H1 (cell line): Measurements from ENCODE around the gene ATP6V1B1. TPM values are rescaled to one million over a fixed set of nuclear protein-coding genes. Genes with fewer than 3 reads are reported as not detected.

Experiments used
- ATF2 ChIP-seq: IDR thresholded peaks from 2 replicates; pipeline ENCODE4 v1.6.1; 2012; ENCODE audit warnings: low read length, inconsistent platforms
- ATF3 ChIP-seq: IDR thresholded peaks from 2 replicates; pipeline ENCODE4 v1.6.1; 2011; ENCODE audit warnings: low read depth, mild to moderate bottlenecking, low read length; ENCODE audit not compliant: insufficient read depth
- BACH1 ChIP-seq: IDR thresholded peaks from 2 replicates; pipeline ENCODE4 v1.6.1; 2012; ENCODE audit warnings: low read length, improper control_type of control experiment
- BRCA1 ChIP-seq: IDR thresholded peaks from 2 replicates; pipeline ENCODE4 v1.6.1; 2012; ENCODE audit warnings: low read depth, low read length, improper control_type of control experiment
- CHD1 ChIP-seq: IDR thresholded peaks from 2 replicates; pipeline ENCODE4 v1.6.1; 2012; ENCODE audit warnings: low read depth, low read length, improper control_type of control experiment
- CHD2 ChIP-seq: IDR thresholded peaks from 2 replicates; pipeline ENCODE4 v1.6.1; 2012; ENCODE audit warnings: low read length, improper control_type of control experiment
- CREB1 ChIP-seq: IDR thresholded peaks from 2 replicates; pipeline ENCODE4 v1.6.1; 2012; ENCODE audit warnings: inconsistent platforms
- EGR1 ChIP-seq: IDR thresholded peaks from 2 replicates; pipeline ENCODE4 v1.6.1; 2011; ENCODE audit warnings: low read depth, low read length, borderline replicate concordance
- GTF2F1 ChIP-seq: IDR thresholded peaks from 2 replicates; pipeline ENCODE4 v1.6.1; 2012; ENCODE audit warnings: low read depth, low read length, improper control_type of control experiment, borderline replicate concordance
- JUND ChIP-seq: IDR thresholded peaks from 2 replicates; pipeline ENCODE4 v1.6.1; 2011; ENCODE audit warnings: mild to moderate bottlenecking, improper control_type of control experiment, low read length
- KDM1A ChIP-seq: fragments of 200-600, 300-600 bp; sonication (generic); IDR thresholded peaks from 2 replicates; pipeline ENCODE4 v1.7.1; 2016; ENCODE audit warnings: mild to moderate bottlenecking, low read length, borderline replicate concordance
- KDM4A ChIP-seq: IDR thresholded peaks from one replicate; pipeline ENCODE4 v1.7.1; 2012; ENCODE audit warnings: low read depth, mild to moderate bottlenecking, moderate library complexity, low read length, inconsistent platforms; ENCODE audit not compliant: severe bottlenecking
- MAFK ChIP-seq: IDR thresholded peaks from 2 replicates; pipeline ENCODE4 v1.6.1; 2012; ENCODE audit warnings: low read depth, mild to moderate bottlenecking, improper control_type of control experiment, low read length
- POLR2A ChIP-seq, 2 experiments: IDR thresholded peaks; 1 replicate in 1 of 2; 2 replicates in 1 of 2; pipeline ENCODE4 v1.6.1; 2011; ENCODE audit warnings: low read depth in 2 of 2, low read length in 2 of 2, mild to moderate bottlenecking in 2 of 2; ENCODE audit errors: control extremely low read depth in 1 of 2
- POU5F1 ChIP-seq: IDR thresholded peaks from 2 replicates; pipeline ENCODE4 v1.6.1; 2011; ENCODE audit warnings: low read depth, mild to moderate bottlenecking, low read length, moderate library complexity
- RFX5 ChIP-seq: IDR thresholded peaks from 2 replicates; pipeline ENCODE4 v1.6.1; 2011; ENCODE audit warnings: low read depth, low read length, improper control_type of control experiment, borderline replicate concordance
- SAP30 ChIP-seq: fragments of 300-600 bp; sonication (generic); IDR thresholded peaks from 2 replicates; pipeline ENCODE4 v1.7.1; 2012; ENCODE audit warnings: low read length, moderate library complexity, mild to moderate bottlenecking, inconsistent platforms; ENCODE audit not compliant: insufficient read depth, insufficient replicate concordance
- SIRT6 ChIP-seq: IDR thresholded peaks from one replicate; pipeline ENCODE4 v1.7.1; 2012; ENCODE audit warnings: low read length, inconsistent platforms
- SP1 ChIP-seq: IDR thresholded peaks from 2 replicates; pipeline ENCODE4 v1.6.1; 2011; ENCODE audit warnings: low read depth, low read length
- SP4 ChIP-seq: IDR thresholded peaks from 2 replicates; pipeline ENCODE4 v1.6.1; 2012; ENCODE audit warnings: low read length, inconsistent platforms
- TAF1 ChIP-seq: IDR thresholded peaks from 2 replicates; pipeline ENCODE4 v1.6.1; 2011; ENCODE audit warnings: mild to moderate bottlenecking, low read depth, low read length
- TEAD4 ChIP-seq: IDR thresholded peaks from 2 replicates; pipeline ENCODE4 v1.6.1; 2012; ENCODE audit warnings: low read depth, low read length, inconsistent platforms, mixed read lengths
- YY1 ChIP-seq: IDR thresholded peaks from 2 replicates; pipeline ENCODE4 v1.6.1; 2011; ENCODE audit warnings: low read depth, mild to moderate bottlenecking, low read length
- ZNF274 ChIP-seq: IDR thresholded peaks from 2 replicates; pipeline ENCODE4 v1.7.0; 2012; ENCODE audit warnings: low read length, borderline replicate concordance; ENCODE audit errors: extremely low read depth
- polyA plus RNA-seq, 7 experiments: library from polyadenylated mRNA; depleted of rRNA in 3 of 7; stranded (reverse) in 5 of 7; unstranded in 2 of 7; fragments of >200 nt in 5 of 7; fragments of 200-250 nt in 2 of 7; gene quantifications; 1 replicate in 5 of 7; 2 replicates in 1 of 7; 4 replicates in 1 of 7; pipeline versions ENCODE4 v1.2.1 to v1.2.3, GENCODE V29; 2011 to 2013; ENCODE audit warnings: missing spikeins in 2 of 7, mixed read lengths in 2 of 7
- total RNA-seq: library from RNA; stranded (reverse); fragmentation: NEBNext Ultra II Directional; extraction: Animal tissue kit (Norgen Biotek cat#: 25700); gene quantifications from 2 replicates; pipeline ENCODE4 v1.2.1, GENCODE V29; 2021

Gene ATP6V1B1
- total and polyA plus RNA-seq, 2 of the 8 experiments (the other 6 are each of a cell fraction or from before 2014, with no cell fraction given), result not detected

GRCh38 chr2:70888923-70889715 is 46.6 kb upstream of the ATP6V1B1 start (continued):
- TF ChIP-seq GTF2F1 (no peak), MAFK (no peak), TAF1 (no peak), SIRT6 (no peak), BRCA1 (no peak), SAP30 (no peak), BACH1 (no peak), CREB1 (0 out of 2 replicates have a peak, but pooled peaks have one; percentile 18), CHD1 (no peak), POLR2A (IDR thresholded peaks at IDR 0.05; ENCODE audit: control extremely low read depth in 1 of 2, low read depth in 2 of 2, low read length in 2 of 2) (no peak), KDM4A (peak; percentile 53), JUND (no peak), ATF2 (no peak), EGR1 (peak; percentile 36; the same call in 1 of the 2 replicates), SP1 (no peak), KDM1A (no peak), YY1 (no peak), SP4 (no peak), TEAD4 (no peak), POU5F1 (no peak), ZNF274 (no peak), RFX5 (no peak), CHD2 (no peak), ATF3 (no peak)
